Osteocyte (in vitro differentiated cells): Measurements from ENCODE around the gene GSE1. TPM values are rescaled to one million over a fixed set of nuclear protein-coding genes. Genes with fewer than 3 reads are reported as not detected.
"Not testable (repeated sequence)": the region's sequence is repeated elsewhere in the genome, so short reads cannot be mapped to it uniquely, and the experiment has no call there.

Experiments
- DNase-seq: peaks from one replicate; pipeline ENCODE4 v3.0.0; 2021; ENCODE audit warnings: mixed read lengths; ENCODE audit not compliant: unreplicated experiment; ENCODE audit errors: extremely low spot score
- H3K27ac Mint-ChIP-seq: one replicate; pipeline ENCODE4 v1.8.0; 2021; ENCODE audit warnings: mild to moderate bottlenecking, mixed read lengths; ENCODE audit not compliant: unreplicated experiment
- H3K27me3 Mint-ChIP-seq: one replicate; pipeline ENCODE4 v1.8.0; 2021; ENCODE audit warnings: mixed read lengths; ENCODE audit not compliant: unreplicated experiment
- H3K36me3 Mint-ChIP-seq: one replicate; pipeline ENCODE4 v1.8.0; 2021; ENCODE audit warnings: mixed read lengths; ENCODE audit not compliant: unreplicated experiment
- H3K4me1 Mint-ChIP-seq: one replicate; pipeline ENCODE4 v1.8.0; 2021; ENCODE audit warnings: mixed read lengths; ENCODE audit not compliant: unreplicated experiment
- H3K4me3 Mint-ChIP-seq: one replicate; pipeline ENCODE4 v1.8.0; 2021; ENCODE audit warnings: mild to moderate bottlenecking, moderate library complexity, mixed read lengths; ENCODE audit not compliant: unreplicated experiment
- H3K9me3 Mint-ChIP-seq: one replicate; pipeline ENCODE4 v1.8.0; 2021; ENCODE audit warnings: mixed read lengths; ENCODE audit not compliant: unreplicated experiment
- CTCF ChIP-seq: fragments of 200-600 bp; sonication (generic); IDR thresholded peaks from 2 replicates; pipeline ENCODE4 v1.5.0; 2021; ENCODE audit warnings: antibody characterized with exemption, mild to moderate bottlenecking, moderate library complexity
- total RNA-seq: library from RNA; stranded (reverse); gene quantifications from 2 replicates; pipeline ENCODE4 v1.2.1, GENCODE V29; 2021

The GSE1 gene
- total RNA-seq, 1 donor from 2014 or later: 64.1 TPM

GRCh38 chr16:85588562-85589503 lies 24.3 kb upstream of the GSE1 start:
- Mint-ChIP-seq H3K9me3 (no peaks in the 10 kb centered on the region), H3K4me1 (peaks cover 61% of the 10 kb centered on the region), H3K36me3 (peaks cover 2% of the 10 kb centered on the region), H3K4me3 (no peak overlapping the region), H3K27me3 (no peaks in the 10 kb centered on the region), H3K27ac (no peak overlapping the region)
- no peak for DNase-seq
- TF ChIP-seq CTCF: no peak

- no peak for DNase-seq
- Mint-ChIP-seq H3K9me3 (no peaks in the 10 kb centered on the region), H3K36me3 (peaks cover 2% of the 10 kb centered on the region), H3K4me1 (peaks cover 59% of the 10 kb centered on the region), H3K27ac (no peak overlapping the region), H3K27me3 (no peaks in the 10 kb centered on the region), H3K4me3 (no peak overlapping the region)
- TF ChIP-seq CTCF: no peak
Observed at GRCh38 chr16:85589688-85590505, 23.2 kb upstream of the GSE1 start.

DNA sequence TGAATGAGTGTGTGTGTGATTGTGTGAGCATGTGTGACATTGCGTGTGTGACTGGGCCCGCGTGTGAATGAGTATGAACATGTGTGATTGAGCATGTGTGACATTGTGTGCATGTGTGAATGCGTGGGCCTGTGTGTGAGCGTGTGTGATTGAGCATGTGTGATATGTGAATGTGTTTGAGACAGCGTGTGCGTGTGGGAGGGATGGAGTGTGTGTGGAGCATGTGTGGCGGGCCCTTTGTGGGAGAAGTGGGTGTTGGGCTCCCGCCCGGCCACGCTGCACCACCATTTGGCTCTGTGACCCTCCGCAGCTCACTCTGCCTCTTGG lies 22.7 kb upstream of the GSE1 start:
- Mint-ChIP-seq H3K4me1 (peaks cover 57% of the 10 kb centered on the region), H3K4me3 (no peak overlapping the region), H3K36me3 (peaks cover 2% of the 10 kb centered on the region), H3K9me3 (no peaks in the 10 kb centered on the region), H3K27me3 (no peaks in the 10 kb centered on the region), H3K27ac (no peak overlapping the region)
- no peak for TF ChIP-seq CTCF
- no peak for DNase-seq

- peaks cover 6% of the 10 kb centered on the region for H3K36me3 Mint-ChIP-seq
- no peak for TF ChIP-seq CTCF
- H3K9me3 Mint-ChIP-seq: no peaks in the 10 kb centered on the region
- H3K4me1 Mint-ChIP-seq: peaks cover 51% of the 10 kb centered on the region
- no peak overlapping the region for H3K4me3 Mint-ChIP-seq
- peak overlapping the region; percentile 24 for H3K27ac Mint-ChIP-seq
- no peak for DNase-seq
- H3K27me3 Mint-ChIP-seq: no peaks in the 10 kb centered on the region
Observed at GRCh38 chr16:85591381-85591780, 21.7 kb upstream of the GSE1 start.

- not testable (repeated sequence) for H3K9me3 Mint-ChIP-seq, H3K4me3 Mint-ChIP-seq, H3K27ac Mint-ChIP-seq, H3K36me3 Mint-ChIP-seq, DNase-seq, H3K27me3 Mint-ChIP-seq
- H3K4me1 Mint-ChIP-seq: peaks cover 43% of the 10 kb centered on the region
Observed at GRCh38 chr16:85592277-85592676, 20.8 kb upstream of the GSE1 start.
